ENCODE measurements around the gene TMC1. TPM values are rescaled to one million over a fixed set of nuclear protein-coding genes. Genes with fewer than 3 reads are reported as not detected.

Gene TMC1
- total and polyA plus RNA-seq, 2 donors from 2014 or later = 0.25 to 1.2 TPM

GRCh38 chr9:72579880-72580550 lies 58.6 kb downstream of the TMC1 start:
- H3K9me3 ChIP-seq (ENCODE audit: control insufficient read depth in 2 of 3, insufficient read depth in 1 of 3, low read length in 3 of 3) = no peaks in the 10 kb centered on the region
- H3K27ac ChIP-seq (ENCODE audit: low read depth in 2 of 2, low read length in 2 of 2) = no peak overlapping the region
- intact Hi-C loops (cut with DNase I) = no loop called here
- TF ChIP-seq CTCF (IDR thresholded peaks at IDR 0.05; ENCODE audit: borderline replicate concordance, extremely low read depth, insufficient read depth) = no peak
- H3K9ac ChIP-seq (ENCODE audit: low read length in 3 of 3) = no peak overlapping the region
- no peak overlapping the region for H3K4me3 ChIP-seq (ENCODE audit: low read length in 3 of 3)
- H3K36me3 ChIP-seq (ENCODE audit: control insufficient read depth in 2 of 3, insufficient read depth in 3 of 3, low read length in 3 of 3) = no peaks in the 10 kb centered on the region
- no peaks in the 10 kb centered on the region for H3K27me3 ChIP-seq (ENCODE audit: control insufficient read depth, insufficient read depth, low read length)
- no peak for FAIRE-seq
- peaks cover 0 to 3% (median 2%) of the 10 kb centered on the region in 3 donors for H3K4me1 ChIP-seq (ENCODE audit: control insufficient read depth in 2 of 3, insufficient read depth in 2 of 3, low read depth in 1 of 3, low read length in 3 of 3)
- DNase-seq = no peak

GRCh38 chr9:72581694-72582093 lies 60.3 kb downstream of the TMC1 start:
- H3K9me3 ChIP-seq (ENCODE audit: control insufficient read depth in 2 of 3, insufficient read depth in 1 of 3, low read length in 3 of 3) = no peaks in the 10 kb centered on the region
- no peak overlapping the region for H3K27ac ChIP-seq (ENCODE audit: low read depth in 2 of 2, low read length in 2 of 2)
- no peak for DNase-seq
- H3K4me1 ChIP-seq (ENCODE audit: control insufficient read depth in 2 of 3, insufficient read depth in 2 of 3, low read depth in 1 of 3, low read length in 3 of 3) = peaks cover 0 to 3% (median 2%) of the 10 kb centered on the region in 3 donors
- no peak overlapping the region for H3K4me3 ChIP-seq (ENCODE audit: low read length in 3 of 3)
- no peak overlapping the region for H3K9ac ChIP-seq (ENCODE audit: low read length in 3 of 3)
- TF ChIP-seq CTCF (IDR thresholded peaks at IDR 0.05; ENCODE audit: borderline replicate concordance, extremely low read depth, insufficient read depth) = no peak
- no peak for FAIRE-seq
- intact Hi-C loops (cut with DNase I) = no loop called here
- no peaks in the 10 kb centered on the region for H3K36me3 ChIP-seq (ENCODE audit: control insufficient read depth in 2 of 3, insufficient read depth in 3 of 3, low read length in 3 of 3)
- H3K27me3 ChIP-seq (ENCODE audit: control insufficient read depth, insufficient read depth, low read length) = no peaks in the 10 kb centered on the region

DNA sequence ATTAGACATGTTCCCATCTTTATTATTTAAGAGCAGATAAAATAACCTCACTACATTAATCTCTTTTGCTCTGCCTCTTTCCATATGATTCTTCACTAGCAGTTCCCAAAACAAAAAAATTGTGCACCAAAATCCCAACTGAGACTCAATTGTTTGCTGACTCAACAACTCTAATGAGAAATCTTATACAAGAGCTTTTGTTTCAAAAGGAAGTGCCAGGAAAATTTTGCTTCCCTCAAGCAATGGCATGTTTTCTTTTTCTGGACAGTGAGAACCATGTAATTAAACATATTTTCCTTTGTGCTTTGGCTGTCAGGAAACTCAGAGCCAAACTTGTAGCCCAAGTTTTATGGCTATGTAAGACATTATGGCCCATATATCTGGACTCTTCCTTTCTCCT lies 62.0 kb downstream of the TMC1 start:
- H3K4me1 ChIP-seq (ENCODE audit: control insufficient read depth in 2 of 3, insufficient read depth in 2 of 3, low read depth in 1 of 3, low read length in 3 of 3) = no peaks in the 10 kb centered on the region
- no peak for FAIRE-seq
- intact Hi-C loops (cut with DNase I) = no loop called here

More for the DNA sequence above, 62.0 kb downstream of the TMC1 start:
- DNase-seq = no peak
- H3K4me3 ChIP-seq (ENCODE audit: low read length in 3 of 3) = no peak overlapping the region
- no peaks in the 10 kb centered on the region for H3K9me3 ChIP-seq (ENCODE audit: control insufficient read depth in 2 of 3, insufficient read depth in 1 of 3, low read length in 3 of 3)
- no peaks in the 10 kb centered on the region for H3K27me3 ChIP-seq (ENCODE audit: control insufficient read depth, insufficient read depth, low read length)
- no peak overlapping the region for H3K9ac ChIP-seq (ENCODE audit: low read length in 3 of 3)
- H3K27ac ChIP-seq (ENCODE audit: low read depth in 2 of 2, low read length in 2 of 2) = no peak overlapping the region
- no peak for TF ChIP-seq CTCF (IDR thresholded peaks at IDR 0.05; ENCODE audit: borderline replicate concordance, extremely low read depth, insufficient read depth)
- no peaks in the 10 kb centered on the region for H3K36me3 ChIP-seq (ENCODE audit: control insufficient read depth in 2 of 3, insufficient read depth in 3 of 3, low read length in 3 of 3)
